NCI-H524 treated with DMSO at 0.1 percent for 48 hours (cell line): ENCODE measurements around the gene GRIP2.

Source experiments
- DNase-seq: peaks from one replicate; lab custom pipeline; 2025; lab: John Stamatoyannopoulos, UW

The GRIP2 gene

GRCh38 chr3:14467814-14468620, 72.1 kb downstream of the GRIP2 start:
- DNase-seq: no peak

- DNase-seq: no peak
Measured at GRCh38 chr3:14466179-14466903, 73.8 kb downstream of the GRIP2 start.

- DNase-seq: no peak
Measured at GRCh38 chr3:14465425-14465824, 74.7 kb downstream of the GRIP2 start.

GRCh38 chr3:14464521-14464920, 75.6 kb downstream of the GRIP2 start:
- no peak for DNase-seq

GRCh38 chr3:14464141-14464465, 76.0 kb downstream of the GRIP2 start:
- DNase-seq: no peak

- DNase-seq: no peak
Measured at GRCh38 chr3:14463330-14464140, 76.6 kb downstream of the GRIP2 start.

- DNase-seq: no peak
Measured at GRCh38 chr3:14462738-14463137, 77.4 kb downstream of the GRIP2 start.

GRCh38 chr3:14461748-14462324, 78.3 kb downstream of the GRIP2 start:
- DNase-seq: no peak

- no peak for DNase-seq
Measured at GRCh38 chr3:14461006-14461747, 79.0 kb downstream of the GRIP2 start.

- DNase-seq: no peak
Measured at GRCh38 chr3:14460342-14461005, 79.7 kb downstream of the GRIP2 start.

- no peak for DNase-seq
Measured at GRCh38 chr3:14459787-14460186, 80.4 kb downstream of the GRIP2 start.

- no peak for DNase-seq
Measured at GRCh38 chr3:14459384-14459783, 80.8 kb downstream of the GRIP2 start.

- peak; percentile 3 for DNase-seq
Measured at GRCh38 chr3:14458434-14459275, 81.5 kb downstream of the GRIP2 start.

GRCh38 chr3:14457999-14458398, 82.1 kb downstream of the GRIP2 start:
- DNase-seq: no peak

- no peak for DNase-seq
Measured at GRCh38 chr3:14457481-14457880, 82.7 kb downstream of the GRIP2 start.

GRCh38 chr3:14456794-14457193, 83.3 kb downstream of the GRIP2 start:
- no peak for DNase-seq

- no peak for DNase-seq
Measured at GRCh38 chr3:14455571-14456317, 84.4 kb downstream of the GRIP2 start.

- no peak for DNase-seq
Measured at GRCh38 chr3:14454639-14455310, 85.4 kb downstream of the GRIP2 start.
